Pancreas (tissue), 10 donors: ENCODE measurements around the gene CUEDC2. TPM values are rescaled to one million over a fixed set of nuclear protein-coding genes. Genes with fewer than 3 reads are reported as not detected.
A peak's percentile ranks its signal among the peaks of the same experiment; 100 is the strongest.

Experiments
- ATAC-seq, 4 donors: fragments of 200-7000 bp; cut with Tn5 transposase; one replicate each; pipeline versions ENCODE4 v1.8.0 to v1.9.1; 2020; ENCODE audit warnings: mild to moderate bottlenecking in 4 of 4, moderate library complexity in 4 of 4
- DNase-seq, 6 donors: peaks; one replicate each; pipeline ENCODE4 v3.0.0-alpha.2; 2020
- FAIRE-seq: peaks from 2 replicates; lab custom pipeline; 2012; peaks lifted over from hg19 to GRCh38; lab: Jason Lieb, UNC
- H3K27ac ChIP-seq, 4 donors: fragments of 200-600 bp; sonication (generic); 1 replicate in 3 of 4; 2 replicates in 1 of 4; pipeline versions ENCODE4 v1.5.0 to v1.8.0; 2020
- H3K27me3 ChIP-seq, 4 donors: fragments of 200-600 bp; one replicate each; pipeline ENCODE4 v1.8.0; 2021
- H3K36me3 ChIP-seq, 3 donors: fragments of 200-600 bp; sonication (generic) in 1 of 3; one replicate each; pipeline versions ENCODE4 v1.5.0 to v1.8.0; 2020 to 2021
- H3K4me1 ChIP-seq, 3 donors: fragments of 200-600 bp; one replicate each; pipeline ENCODE4 v1.8.0; 2021
- H3K4me3 ChIP-seq, 4 donors: fragments of 200-600 bp; sonication (generic) in 2 of 4; one replicate each; pipeline versions ENCODE4 v1.5.0 to v1.8.0; 2020 to 2021
- H3K9me3 ChIP-seq, 4 donors: fragments of 200-600 bp; one replicate each; pipeline ENCODE4 v1.8.0; 2021
- CTCF ChIP-seq, 4 donors: fragments of 200-600 bp; sonication (generic) in 3 of 4; IDR thresholded peaks; one replicate each; pipeline versions ENCODE4 v1.5.0 to v1.8.0; 2021; ENCODE audit warnings: antibody characterized with exemption in 4 of 4
- WGBS, 2 donors: extraction: QIAGEN DNeasy Blood & Tissue Kit; methylation state at CpG; one replicate each; pipeline ENCODE4 v1.1.7; 2013; 5-methylcytosine and 5-hydroxymethylcytosine counted together
- intact Hi-C, 3 donors: fragments of 100-400 bp; cut with DNase I; formaldehyde crosslinking; loops; one replicate each; pipeline versions ENCODE4 v1.11.1 to v1.14.2; 2022
- polyA plus RNA-seq, 2 donors: library from polyadenylated mRNA; stranded (reverse); fragments of 200-250 nt; gene quantifications; one replicate each; pipeline ENCODE4 v1.2.3, GENCODE V29; 2013
- total RNA-seq, 6 donors: library from RNA; stranded (reverse); fragmentation: NEBNext Ultra II Directional in 4 of 6; extraction: Animal tissue kit (Norgen Biotek cat#: 25700) in 4 of 6; gene quantifications; one replicate each; pipeline versions ENCODE4 v1.2.1 to v1.2.4, GENCODE V29; 2021 to 2023
- donor health status: healthy with polysubstance abuse.
- donor health status: DM: no; HTN: no; CAD: no; lungs with moderate emphysema.
- donor health status: DM: no; HTN: no; CAD: no.
- donor health status: control.
- donor health status: control.
- donor health status: Bipolar disorder and iron deficiency.
- donor health status: DM: yes; HTN: yes; CAD: no.
- donor health status: DM: no; HTN: no; CAD: no.
- donor health status: DM: no; HTN: no; CAD: no.
- donor health status: DM: yes; HTN: yes; CAD: no.

The CUEDC2 gene
- total and polyA plus RNA-seq, 8 donors, result 18.9 to 51.5 (median 21.2) TPM

DNA sequence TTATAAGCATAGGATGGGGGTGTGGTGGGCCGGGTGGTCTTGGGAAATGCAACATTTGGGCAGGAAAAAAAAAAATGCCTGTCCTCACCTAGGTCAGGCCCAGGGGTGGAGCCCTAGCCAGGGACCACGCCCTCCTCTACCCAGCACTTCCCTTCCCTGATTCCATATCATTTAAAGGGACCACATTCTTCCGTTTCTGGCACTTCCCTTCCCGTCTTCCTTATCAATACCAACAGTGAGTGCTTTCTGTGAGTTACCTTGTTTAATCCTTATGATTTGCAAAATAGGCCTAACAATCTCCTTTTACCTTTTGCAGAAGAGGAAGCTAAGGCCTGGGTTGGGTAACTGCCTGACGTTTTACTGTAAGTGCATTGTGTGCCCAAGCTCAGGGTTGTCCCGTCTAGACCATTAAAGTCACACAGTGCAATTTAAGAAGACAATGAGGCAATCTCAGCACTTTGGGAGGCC, 35.6 kb upstream of the CUEDC2 start:
- 22 to 43% methylated on average over 6 of the region's 6 CpGs for WGBS, 2 donors
- no peak overlapping the region for H3K27ac ChIP-seq
- no peaks in the 10 kb centered on the region for H3K36me3 ChIP-seq
- ATAC-seq (peak; percentile 49 to 66 (median 56)), DNase-seq (peak in 3 of 6 donors; percentile 34 to 54 (median 44)), FAIRE-seq (no peak)
- no peak overlapping the region for H3K4me3 ChIP-seq
- no peak for TF ChIP-seq CTCF (IDR thresholded peaks at IDR 0.05)
- H3K27me3 ChIP-seq, result no peaks in the 10 kb centered on the region
- intact Hi-C loops, result no loop called here
- H3K9me3 ChIP-seq, result no peaks in the 10 kb centered on the region
- no peaks in the 10 kb centered on the region for H3K4me1 ChIP-seq

GRCh38 chr10:102467318-102467717, 34.9 kb upstream of the CUEDC2 start:
- FAIRE-seq (no peak), ATAC-seq (no peak), DNase-seq (peak in 1 of 6 donors; percentile 16)
- TF ChIP-seq CTCF (IDR thresholded peaks at IDR 0.05), result no peak
- no peak overlapping the region for H3K4me3 ChIP-seq
- WGBS, 2 donors, result 68 to 85% methylated on average over 6 of the region's 6 CpGs
- no peak overlapping the region for H3K27ac ChIP-seq
- intact Hi-C loops, result no loop called here
- H3K36me3 ChIP-seq, result no peaks in the 10 kb centered on the region
- H3K4me1 ChIP-seq, result no peaks in the 10 kb centered on the region
- H3K9me3 ChIP-seq, result no peaks in the 10 kb centered on the region
- H3K27me3 ChIP-seq, result no peaks in the 10 kb centered on the region

DNA sequence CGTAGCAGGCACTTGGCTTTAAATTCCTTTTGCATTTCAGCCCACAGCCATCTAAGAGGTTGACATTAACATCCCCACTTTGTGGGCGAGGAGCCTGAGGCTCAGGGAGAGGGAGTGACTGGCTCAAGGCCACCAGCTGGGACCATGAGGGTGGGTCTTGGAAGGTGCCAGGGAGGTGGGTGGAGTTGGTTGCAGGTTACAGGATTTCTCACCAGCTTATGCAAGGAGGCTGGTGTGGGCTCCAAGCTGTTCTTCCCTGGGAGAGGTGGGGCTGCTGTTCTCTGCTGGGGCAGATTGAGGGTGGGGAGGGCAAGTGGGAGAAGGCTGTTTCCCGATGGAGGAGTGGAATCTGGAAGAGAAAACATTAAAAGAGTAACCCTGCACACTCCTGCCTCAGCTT, 33.1 kb upstream of the CUEDC2 start:
- Histone ChIP-seq H3K4me1 (no peaks in the 10 kb centered on the region), H3K4me3 (no peak overlapping the region), H3K27me3 (no peaks in the 10 kb centered on the region), H3K36me3 (no peaks in the 10 kb centered on the region), H3K27ac (no peak overlapping the region), H3K9me3 (no peaks in the 10 kb centered on the region)
- 53 to 61% methylated on average over 3 of the region's 3 CpGs for WGBS, 2 donors
- no peak for ATAC-seq
- DNase-seq, result peak in 1 of 6 donors; percentile 25
- no peak for TF ChIP-seq CTCF (IDR thresholded peaks at IDR 0.05)
- no peak for FAIRE-seq
- intact Hi-C loops, result no loop called here

- Histone ChIP-seq H3K27me3 (no peaks in the 10 kb centered on the region), H3K4me3 (no peak overlapping the region), H3K4me1 (no peaks in the 10 kb centered on the region), H3K27ac (no peak overlapping the region), H3K9me3 (no peaks in the 10 kb centered on the region), H3K36me3 (no peaks in the 10 kb centered on the region)
- ATAC-seq, result no peak
- 84 to 88% methylated on average over 10 of the region's 10 CpGs for whole genome bisulfite sequencing, 2 donors
- intact Hi-C loops, result no loop called here
- no peak for TF ChIP-seq CTCF (IDR thresholded peaks at IDR 0.05)
- DNase-seq, result no peak
- FAIRE-seq, result no peak
These were observed 31.6 kb upstream of the CUEDC2 start for GRCh38 chr10:102463983-102464382.

DNA sequence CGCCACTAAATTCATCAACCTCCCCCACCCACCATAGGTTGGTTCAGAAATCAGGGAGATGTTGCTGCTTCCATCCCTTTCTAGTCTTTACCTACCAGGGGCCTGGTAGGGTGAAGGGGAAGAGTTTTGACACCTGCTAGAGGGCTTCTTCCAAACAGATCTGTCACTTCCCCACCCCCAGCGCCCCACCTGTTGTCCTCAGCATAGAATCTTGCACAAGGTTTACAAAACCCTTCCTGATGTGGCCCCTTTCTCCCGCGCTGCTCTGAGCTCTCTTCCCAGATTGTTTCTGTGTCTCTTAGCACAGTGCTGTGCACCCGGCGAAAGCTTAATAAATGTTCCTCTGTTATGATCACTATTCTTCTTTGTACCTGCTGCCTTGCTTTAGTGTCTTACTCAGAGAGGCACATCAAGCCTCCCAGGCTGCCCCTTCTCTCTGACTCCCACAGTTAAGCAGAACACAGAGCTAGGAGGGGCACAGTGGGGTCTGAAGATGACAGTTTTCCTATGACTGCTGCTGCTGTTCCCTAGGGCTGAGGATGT, 30.2 kb upstream of the CUEDC2 start:
- 72 to 77% methylated on average over 6 of the region's 6 CpGs for WGBS, 2 donors
- Histone ChIP-seq H3K27ac (no peak overlapping the region), H3K4me1 (no peaks in the 10 kb centered on the region), H3K36me3 (no peaks in the 10 kb centered on the region), H3K9me3 (no peaks in the 10 kb centered on the region), H3K27me3 (no peaks in the 10 kb centered on the region), H3K4me3 (no peak overlapping the region)
- TF ChIP-seq CTCF (IDR thresholded peaks at IDR 0.05), result no peak
- ATAC-seq (no peak), DNase-seq (no peak), FAIRE-seq (no peak)
- intact Hi-C loops, result no loop called here
